Measurements from ENCODE around the gene ADNP. TPM values are rescaled to one million over a fixed set of nuclear protein-coding genes. Genes with fewer than 3 reads are reported as not detected.

Gene ADNP
- total and polyA plus RNA-seq, 2 of the 13 experiments (the other 11 are each of a cell fraction or from before 2014, with no cell fraction given), result 21.0 to 21.5 TPM

DNA sequence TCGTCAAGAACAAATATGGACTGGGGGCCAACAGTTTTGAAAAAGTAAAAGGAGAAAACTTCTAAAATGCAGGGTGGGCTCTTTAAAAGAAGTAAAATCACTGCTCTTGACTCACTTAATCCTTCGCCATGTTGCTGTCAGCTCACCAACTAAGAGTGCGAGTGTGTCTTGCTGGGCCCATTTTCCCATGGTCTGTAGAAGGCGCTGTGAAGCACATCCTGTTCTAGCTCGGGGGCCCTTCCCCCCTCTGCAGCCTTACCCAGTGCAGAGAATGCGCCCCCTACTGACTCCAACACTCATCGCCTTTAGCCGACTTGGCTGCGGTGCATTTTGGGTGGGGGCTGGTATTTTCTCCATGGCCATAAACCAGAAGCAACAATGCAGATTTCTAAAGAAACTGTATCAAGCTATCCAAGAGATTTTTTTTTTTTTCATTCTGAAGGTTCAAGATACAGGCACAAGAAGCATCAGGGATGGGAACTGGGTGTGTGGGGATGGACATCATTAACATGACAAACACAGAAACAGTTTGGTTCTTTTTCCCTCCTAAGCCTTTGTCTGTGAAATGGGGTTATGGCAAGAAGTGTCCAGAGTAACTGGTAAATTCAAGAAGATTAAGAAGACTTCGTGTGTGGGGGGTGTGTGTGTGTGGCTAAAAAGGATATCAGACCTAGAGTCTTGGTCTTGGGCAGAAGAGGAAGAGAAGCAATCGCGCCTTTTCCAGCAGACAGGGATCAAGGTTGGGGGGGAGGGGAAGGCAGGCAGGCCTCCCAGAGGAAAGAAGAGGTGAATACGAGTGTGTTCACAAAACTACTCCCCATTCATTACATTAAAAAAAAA is 1.7 kb downstream of the ADNP start (continued):
- peak; percentile 98 for TF ChIP-seq KDM2A (CRISPR knock-in tag; IDR thresholded peaks at IDR 0.05; ENCODE audit: borderline replicate concordance, low read depth)
- TF ChIP-seq KMT2A (CRISPR knock-in tag; IDR thresholded peaks at IDR 0.05), result peak; percentile 97
- TF ChIP-seq, protein P1, sequence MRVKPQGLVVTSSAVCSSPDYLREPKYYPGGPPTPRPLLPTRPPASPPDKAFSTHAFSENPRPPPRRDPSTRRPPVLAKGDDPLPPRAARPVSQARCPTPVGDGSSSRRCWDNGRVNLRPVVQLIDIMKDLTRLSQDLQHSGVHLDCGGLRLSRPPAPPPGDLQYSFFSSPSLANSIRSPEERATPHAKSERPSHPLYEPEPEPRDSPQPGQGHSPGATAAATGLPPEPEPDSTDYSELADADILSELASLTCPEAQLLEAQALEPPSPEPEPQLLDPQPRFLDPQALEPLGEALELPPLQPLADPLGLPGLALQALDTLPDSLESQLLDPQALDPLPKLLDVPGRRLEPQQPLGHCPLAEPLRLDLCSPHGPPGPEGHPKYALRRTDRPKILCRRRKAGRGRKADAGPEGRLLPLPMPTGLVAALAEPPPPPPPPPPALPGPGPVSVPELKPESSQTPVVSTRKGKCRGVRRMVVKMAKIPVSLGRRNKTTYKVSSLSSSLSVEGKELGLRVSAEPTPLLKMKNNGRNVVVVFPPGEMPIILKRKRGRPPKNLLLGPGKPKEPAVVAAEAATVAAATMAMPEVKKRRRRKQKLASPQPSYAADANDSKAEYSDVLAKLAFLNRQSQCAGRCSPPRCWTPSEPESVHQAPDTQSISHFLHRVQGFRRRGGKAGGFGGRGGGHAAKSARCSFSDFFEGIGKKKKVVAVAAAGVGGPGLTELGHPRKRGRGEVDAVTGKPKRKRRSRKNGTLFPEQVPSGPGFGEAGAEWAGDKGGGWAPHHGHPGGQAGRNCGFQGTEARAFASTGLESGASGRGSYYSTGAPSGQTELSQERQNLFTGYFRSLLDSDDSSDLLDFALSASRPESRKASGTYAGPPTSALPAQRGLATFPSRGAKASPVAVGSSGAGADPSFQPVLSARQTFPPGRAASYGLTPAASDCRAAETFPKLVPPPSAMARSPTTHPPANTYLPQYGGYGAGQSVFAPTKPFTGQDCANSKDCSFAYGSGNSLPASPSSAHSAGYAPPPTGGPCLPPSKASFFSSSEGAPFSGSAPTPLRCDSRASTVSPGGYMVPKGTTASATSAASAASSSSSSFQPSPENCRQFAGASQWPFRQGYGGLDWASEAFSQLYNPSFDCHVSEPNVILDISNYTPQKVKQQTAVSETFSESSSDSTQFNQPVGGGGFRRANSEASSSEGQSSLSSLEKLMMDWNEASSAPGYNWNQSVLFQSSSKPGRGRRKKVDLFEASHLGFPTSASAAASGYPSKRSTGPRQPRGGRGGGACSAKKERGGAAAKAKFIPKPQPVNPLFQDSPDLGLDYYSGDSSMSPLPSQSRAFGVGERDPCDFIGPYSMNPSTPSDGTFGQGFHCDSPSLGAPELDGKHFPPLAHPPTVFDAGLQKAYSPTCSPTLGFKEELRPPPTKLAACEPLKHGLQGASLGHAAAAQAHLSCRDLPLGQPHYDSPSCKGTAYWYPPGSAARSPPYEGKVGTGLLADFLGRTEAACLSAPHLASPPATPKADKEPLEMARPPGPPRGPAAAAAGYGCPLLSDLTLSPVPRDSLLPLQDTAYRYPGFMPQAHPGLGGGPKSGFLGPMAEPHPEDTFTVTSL (CRISPR knock-in tag; IDR thresholded peaks at IDR 0.05; ENCODE audit: borderline replicate concordance), result no peak
- peak; percentile 84 for TF ChIP-seq ZNF274 (CRISPR knock-in tag; IDR thresholded peaks at IDR 0.05)
- peak; percentile 85; the same call in 1 of the 2 replicates for TF ChIP-seq ZNF350 (CRISPR knock-in tag; IDR thresholded peaks at IDR 0.05; ENCODE audit: borderline replicate concordance, low read depth)
- peak; percentile 84 for TF ChIP-seq ZBTB20 (CRISPR knock-in tag; IDR thresholded peaks at IDR 0.05; ENCODE audit: borderline replicate concordance, low read depth)
- TF ChIP-seq ZNF83 (CRISPR knock-in tag; IDR thresholded peaks at IDR 0.05; ENCODE audit: borderline replicate concordance), result peak; percentile 87; the same call in 1 of the 2 replicates
- peak; percentile 96 for TF ChIP-seq SMC3 (IDR thresholded peaks at IDR 0.05; ENCODE audit: low read length)
- TF ChIP-seq HNF4G (IDR thresholded peaks at IDR 0.05; ENCODE audit: borderline replicate concordance, low read depth, low read length), result peak; percentile 45; the same call in 1 of the 2 replicates
- TF ChIP-seq HNF4G (CRISPR knock-in tag; IDR thresholded peaks at IDR 0.05; ENCODE audit: borderline replicate concordance, low read depth), result no peak
- TF ChIP-seq, protein P2, sequence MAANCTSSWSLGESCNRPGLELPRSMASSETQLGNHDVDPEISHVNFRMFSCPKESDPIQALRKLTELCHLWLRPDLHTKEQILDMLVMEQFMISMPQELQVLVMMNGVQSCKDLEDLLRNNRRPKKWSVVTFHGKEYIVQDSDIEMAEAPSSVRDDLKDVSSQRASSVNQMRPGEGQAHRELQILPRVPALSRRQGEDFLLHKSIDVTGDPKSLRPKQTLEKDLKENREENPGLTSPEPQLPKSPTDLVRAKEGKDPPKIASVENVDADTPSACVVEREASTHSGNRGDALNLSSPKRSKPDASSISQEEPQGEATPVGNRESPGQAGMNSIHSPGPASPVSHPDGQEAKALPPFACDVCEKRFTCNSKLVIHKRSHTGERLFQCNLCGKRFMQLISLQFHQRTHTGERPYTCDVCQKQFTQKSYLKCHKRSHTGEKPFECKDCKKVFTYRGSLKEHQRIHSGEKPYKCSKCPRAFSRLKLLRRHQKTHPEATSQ (CRISPR knock-in tag; IDR thresholded peaks at IDR 0.05; ENCODE audit: borderline replicate concordance), result no peak
- peak; percentile 67 for TF ChIP-seq PHF8 (CRISPR knock-in tag; IDR thresholded peaks at IDR 0.05)
- no peak; the same call in 1 of the 2 replicates for TF ChIP-seq ZNF264 (CRISPR knock-in tag; IDR thresholded peaks at IDR 0.05)
- TF ChIP-seq MIER3 (CRISPR knock-in tag; IDR thresholded peaks at IDR 0.05; ENCODE audit: borderline replicate concordance), result peak; percentile 91
- TF ChIP-seq, protein P3, sequence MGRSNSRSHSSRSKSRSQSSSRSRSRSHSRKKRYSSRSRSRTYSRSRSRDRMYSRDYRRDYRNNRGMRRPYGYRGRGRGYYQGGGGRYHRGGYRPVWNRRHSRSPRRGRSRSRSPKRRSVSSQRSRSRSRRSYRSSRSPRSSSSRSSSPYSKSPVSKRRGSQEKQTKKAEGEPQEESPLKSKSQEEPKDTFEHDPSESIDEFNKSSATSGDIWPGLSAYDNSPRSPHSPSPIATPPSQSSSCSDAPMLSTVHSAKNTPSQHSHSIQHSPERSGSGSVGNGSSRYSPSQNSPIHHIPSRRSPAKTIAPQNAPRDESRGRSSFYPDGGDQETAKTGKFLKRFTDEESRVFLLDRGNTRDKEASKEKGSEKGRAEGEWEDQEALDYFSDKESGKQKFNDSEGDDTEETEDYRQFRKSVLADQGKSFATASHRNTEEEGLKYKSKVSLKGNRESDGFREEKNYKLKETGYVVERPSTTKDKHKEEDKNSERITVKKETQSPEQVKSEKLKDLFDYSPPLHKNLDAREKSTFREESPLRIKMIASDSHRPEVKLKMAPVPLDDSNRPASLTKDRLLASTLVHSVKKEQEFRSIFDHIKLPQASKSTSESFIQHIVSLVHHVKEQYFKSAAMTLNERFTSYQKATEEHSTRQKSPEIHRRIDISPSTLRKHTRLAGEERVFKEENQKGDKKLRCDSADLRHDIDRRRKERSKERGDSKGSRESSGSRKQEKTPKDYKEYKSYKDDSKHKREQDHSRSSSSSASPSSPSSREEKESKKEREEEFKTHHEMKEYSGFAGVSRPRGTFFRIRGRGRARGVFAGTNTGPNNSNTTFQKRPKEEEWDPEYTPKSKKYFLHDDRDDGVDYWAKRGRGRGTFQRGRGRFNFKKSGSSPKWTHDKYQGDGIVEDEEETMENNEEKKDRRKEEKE (IDR thresholded peaks at IDR 0.05), result no peak
- no peak for TF ChIP-seq ZNF75D (CRISPR knock-in tag; IDR thresholded peaks at IDR 0.05; ENCODE audit: borderline replicate concordance)
- peak; percentile 77 for TF ChIP-seq KLF9 (CRISPR knock-in tag; IDR thresholded peaks at IDR 0.05; ENCODE audit: low read depth)
- TF ChIP-seq PHF21A (CRISPR knock-in tag; IDR thresholded peaks at IDR 0.05), result peak; percentile 94
- TF ChIP-seq ZFP36 (IDR thresholded peaks at IDR 0.05; ENCODE audit: borderline replicate concordance, low read depth, low read length, partially characterized antibody), result peak; percentile 66
- peak; percentile 99 for TF ChIP-seq ZNF614 (CRISPR knock-in tag; IDR thresholded peaks at IDR 0.05; ENCODE audit: borderline replicate concordance)

Measured in HepG2 (cell line).